Tibial artery (tissue), 4 donors: ENCODE results near the gene TNFRSF13B.

Experiments used
- DNase-seq, 2 donors: peaks; one replicate each; pipeline ENCODE4 v3.0.0-alpha.2; 2019
- H3K27ac ChIP-seq, 2 donors: fragments of 200-600 bp; sonication (generic) in 1 of 2; 1 replicate in 1 of 2; 2 replicates in 1 of 2; pipeline ENCODE4 v1.5.1; 2018 to 2019; ENCODE audit warnings: mild to moderate bottlenecking in 1 of 2
- H3K27me3 ChIP-seq, 2 donors: fragments of 200-600 bp; sonication (generic) in 1 of 2; one replicate each; pipeline versions ENCODE4 v1.5.1 to v1.6.0; 2016 to 2019
- H3K36me3 ChIP-seq, 3 donors: fragments of 200-600 bp; sonication (generic) in 2 of 3; one replicate each; pipeline ENCODE4 v1.5.1; 2016 to 2019; ENCODE audit warnings: mild to moderate bottlenecking in 2 of 3
- H3K4me1 ChIP-seq, 4 donors: fragments of 200-600 bp; sonication (generic) in 2 of 4; 1 replicate in 3 of 4; 2 replicates in 1 of 4; pipeline ENCODE4 v1.5.1; 2016 to 2019
- H3K4me3 ChIP-seq, 2 donors: fragments of 200-600 bp; sonication (generic) in 1 of 2; 1 replicate in 1 of 2; 2 replicates in 1 of 2; pipeline ENCODE4 v1.5.1; 2018 to 2019; ENCODE audit warnings: mild to moderate bottlenecking in 2 of 2
- H3K9me3 ChIP-seq, 3 donors: fragments of 200-600 bp; sonication (generic) in 1 of 3; one replicate each; pipeline ENCODE4 v1.5.1; 2016 to 2019
- intact Hi-C: fragments of 100-400 bp; cut with DNase I; formaldehyde crosslinking; loops from one replicate; pipeline ENCODE4 v1.15.0; 2023; ENCODE audit warnings: low total_unique reads
- TF ChIP-seq, protein P1 (sequence below), 2 experiments: fragments of 200-600 bp in 1 of 2; fragments of 450-650 bp in 1 of 2; IDR thresholded peaks; one replicate each; pipeline ENCODE4 v1.5.1; 2017 to 2019; ENCODE audit warnings: antibody characterized with exemption in 2 of 2, mild to moderate bottlenecking in 1 of 2, moderate library complexity in 1 of 2

Gene TNFRSF13B

DNA sequence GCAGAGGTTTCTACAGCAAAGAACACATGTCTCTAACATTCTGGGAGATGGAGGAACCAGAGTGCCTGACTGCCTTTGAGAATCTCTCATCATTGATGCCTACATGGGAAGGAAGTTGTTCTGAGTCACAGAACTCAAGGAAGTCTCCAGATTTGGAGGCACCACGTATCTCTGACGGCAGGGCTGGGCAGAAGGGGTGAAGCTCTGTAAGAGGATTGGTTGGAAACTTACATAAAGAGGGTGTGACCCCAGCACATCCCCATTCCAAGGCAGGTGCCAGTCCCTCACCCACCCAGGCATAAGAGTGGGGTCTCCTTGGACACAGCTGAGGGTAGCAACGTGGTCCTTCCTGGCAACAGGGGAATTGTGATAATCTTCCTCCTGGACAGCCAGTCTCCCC is 17.4 kb downstream of the TNFRSF13B start:
- Histone ChIP-seq H3K27me3 (peaks cover 0 to 40% of the 10 kb centered on the region in 2 donors), H3K4me1 (no peaks in the 10 kb centered on the region), H3K36me3 (no peaks in the 10 kb centered on the region), H3K27ac (no peak overlapping the region), H3K9me3 (peaks cover 0 to 11% (median 4%) of the 10 kb centered on the region in 3 donors), H3K4me3 (no peak overlapping the region)
- intact Hi-C loops = no loop called here
- no peak for DNase-seq
- TF ChIP-seq, protein P1, sequence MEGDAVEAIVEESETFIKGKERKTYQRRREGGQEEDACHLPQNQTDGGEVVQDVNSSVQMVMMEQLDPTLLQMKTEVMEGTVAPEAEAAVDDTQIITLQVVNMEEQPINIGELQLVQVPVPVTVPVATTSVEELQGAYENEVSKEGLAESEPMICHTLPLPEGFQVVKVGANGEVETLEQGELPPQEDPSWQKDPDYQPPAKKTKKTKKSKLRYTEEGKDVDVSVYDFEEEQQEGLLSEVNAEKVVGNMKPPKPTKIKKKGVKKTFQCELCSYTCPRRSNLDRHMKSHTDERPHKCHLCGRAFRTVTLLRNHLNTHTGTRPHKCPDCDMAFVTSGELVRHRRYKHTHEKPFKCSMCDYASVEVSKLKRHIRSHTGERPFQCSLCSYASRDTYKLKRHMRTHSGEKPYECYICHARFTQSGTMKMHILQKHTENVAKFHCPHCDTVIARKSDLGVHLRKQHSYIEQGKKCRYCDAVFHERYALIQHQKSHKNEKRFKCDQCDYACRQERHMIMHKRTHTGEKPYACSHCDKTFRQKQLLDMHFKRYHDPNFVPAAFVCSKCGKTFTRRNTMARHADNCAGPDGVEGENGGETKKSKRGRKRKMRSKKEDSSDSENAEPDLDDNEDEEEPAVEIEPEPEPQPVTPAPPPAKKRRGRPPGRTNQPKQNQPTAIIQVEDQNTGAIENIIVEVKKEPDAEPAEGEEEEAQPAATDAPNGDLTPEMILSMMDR (IDR thresholded peaks at IDR 0.05) = no peak

GRCh38 chr17:16953841-16954240 is 18.1 kb downstream of the TNFRSF13B start:
- Histone ChIP-seq H3K27me3 (peaks cover 0 to 40% of the 10 kb centered on the region in 2 donors), H3K9me3 (peaks cover 0 to 18% (median 11%) of the 10 kb centered on the region in 3 donors), H3K4me1 (no peaks in the 10 kb centered on the region), H3K36me3 (no peaks in the 10 kb centered on the region), H3K4me3 (no peak overlapping the region), H3K27ac (no peak overlapping the region)
- DNase-seq = no peak
- TF ChIP-seq, protein P1 (IDR thresholded peaks at IDR 0.05) = no peak
- intact Hi-C loops = no loop called here

- DNase-seq = no peak
- TF ChIP-seq, protein P1 (IDR thresholded peaks at IDR 0.05) = no peak
- Histone ChIP-seq H3K27ac (no peak overlapping the region), H3K9me3 (peaks cover 0 to 23% (median 16%) of the 10 kb centered on the region in 3 donors), H3K4me1 (no peaks in the 10 kb centered on the region), H3K4me3 (no peak overlapping the region), H3K36me3 (no peaks in the 10 kb centered on the region), H3K27me3 (peaks cover 0 to 40% of the 10 kb centered on the region in 2 donors)
- intact Hi-C loops = no loop called here
These were observed 18.6 kb downstream of the TNFRSF13B start for GRCh38 chr17:16953347-16953746.

- Histone ChIP-seq H3K27ac (no peak overlapping the region), H3K36me3 (no peaks in the 10 kb centered on the region), H3K9me3 (peaks cover 0 to 23% (median 18%) of the 10 kb centered on the region in 3 donors), H3K4me1 (no peaks in the 10 kb centered on the region), H3K4me3 (no peak overlapping the region), H3K27me3 (peaks cover 0 to 40% of the 10 kb centered on the region in 2 donors)
- intact Hi-C loops = no loop called here
- DNase-seq = no peak
- TF ChIP-seq, protein P1 (IDR thresholded peaks at IDR 0.05) = no peak
These were observed 19.5 kb downstream of the TNFRSF13B start for GRCh38 chr17:16952401-16952800.

DNA sequence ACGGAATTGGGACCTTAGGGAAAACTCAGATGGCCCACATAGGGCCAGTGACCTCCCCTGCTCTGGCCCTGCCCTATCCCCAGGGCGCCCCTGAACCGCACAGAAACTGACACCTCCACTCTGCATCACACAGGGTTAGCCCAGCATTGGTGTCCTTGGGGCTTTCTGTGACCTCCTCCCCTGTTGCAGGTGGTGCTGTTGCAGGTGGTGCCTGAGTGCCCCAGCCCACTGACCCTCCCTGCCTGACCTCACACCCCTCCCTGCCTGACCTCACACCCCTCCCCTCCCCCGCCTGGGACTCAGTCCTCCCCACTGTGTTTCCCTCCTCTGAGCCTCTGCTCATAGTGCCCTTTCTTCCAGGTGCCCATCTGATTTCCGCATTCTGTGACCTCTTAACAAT is 21.4 kb downstream of the TNFRSF13B start:
- TF ChIP-seq, protein P1 (IDR thresholded peaks at IDR 0.05) = no peak
- Histone ChIP-seq H3K4me1 (no peaks in the 10 kb centered on the region), H3K36me3 (no peaks in the 10 kb centered on the region), H3K4me3 (no peak overlapping the region), H3K27ac (no peak overlapping the region), H3K9me3 (peaks cover 0 to 18% (median 15%) of the 10 kb centered on the region in 3 donors), H3K27me3 (peaks cover 0 to 39% of the 10 kb centered on the region in 2 donors)
- no peak for DNase-seq
- intact Hi-C loops = no loop called here
